ENCODE data around the gene SYNGR3. TPM values are rescaled to one million over a fixed set of nuclear protein-coding genes. Genes with fewer than 3 reads are reported as not detected.

Gene SYNGR3
- polyA plus RNA-seq, 1 donor (not counting 4 experiments of a cell fraction or from before 2014, with no cell fraction given) = 0.30 TPM

DNA sequence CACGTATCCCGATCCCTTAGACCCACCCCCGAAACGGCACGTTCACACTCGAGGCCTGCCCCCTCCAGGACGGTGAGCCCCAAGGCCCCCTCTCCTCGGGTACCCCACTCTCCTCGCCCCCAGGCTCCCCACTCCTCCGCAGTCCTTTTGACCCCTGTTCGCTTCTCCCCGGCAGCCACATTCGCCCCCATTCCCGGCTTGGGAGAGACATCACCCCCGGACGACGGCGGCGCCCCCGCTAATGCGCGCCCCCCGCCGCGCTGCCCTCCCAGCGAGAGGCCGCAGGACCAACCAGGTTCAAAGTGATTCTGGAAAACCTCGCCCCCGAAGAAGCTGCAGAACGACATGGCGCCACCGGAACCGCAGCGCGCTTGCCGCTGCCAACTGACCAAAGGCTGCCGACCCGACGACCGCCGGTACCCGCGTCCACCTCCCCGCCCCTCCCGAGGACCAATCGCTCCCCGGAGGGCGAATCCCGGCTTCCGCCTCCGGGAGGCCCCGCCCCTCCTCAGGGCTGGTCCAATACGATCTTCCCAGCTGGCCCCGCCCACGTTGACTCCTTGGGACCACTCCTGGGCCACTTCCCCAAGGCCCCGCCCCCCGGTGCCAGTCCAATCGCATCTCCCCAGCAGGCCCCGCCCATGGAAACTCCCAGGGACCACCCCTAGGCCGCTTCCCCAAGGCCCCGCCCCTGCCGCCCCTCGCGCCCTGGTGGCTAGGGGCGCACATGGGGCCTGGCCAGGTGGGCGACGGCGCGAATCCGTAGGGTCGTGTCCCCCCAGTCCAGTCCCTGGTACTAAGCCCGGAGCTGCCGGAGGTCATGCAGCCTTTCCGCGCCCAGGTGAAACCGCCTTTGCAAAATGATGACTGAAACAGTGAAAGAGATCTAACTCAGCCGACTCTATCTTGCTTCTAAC is 46.7 kb upstream of the SYNGR3 start, which contains the start of gene MSRB1:
Gene MSRB1 (minus strand): TSS at position 390 of the 917 bp plus-strand sequence. CDS start 43 bp downstream, at position 347.
- H3K4me3 ChIP-seq (ENCODE audit: control insufficient read depth in 2 of 3, extremely low read depth in 1 of 3, insufficient read depth in 2 of 3, low read depth in 1 of 3, low read length in 3 of 3) = peak within 1 kb of the TSS; percentile 72 to 93 (median 80)
- TF ChIP-seq EZH2 (IDR thresholded peaks at IDR 0.05; ENCODE audit: low read length) = no peak
- TF ChIP-seq CTCF (optimal IDR thresholded peaks at IDR 0.05 in 1 of 3, IDR thresholded peaks at IDR 0.05 in 1 of 3, conservative IDR thresholded peaks at IDR 0.05 in 1 of 3; ENCODE audit: extremely low read depth in 1 of 3, insufficient read depth in 2 of 3, low read length in 3 of 3) = no peak
- peak within 1 kb of the TSS; percentile 69 for H3K9ac ChIP-seq (ENCODE audit: control insufficient read depth, extremely low read depth, insufficient read depth, low read length)
- peak within 1 kb of the TSS; percentile 85 for H2AFZ ChIP-seq (ENCODE audit: control insufficient read depth, low read length)
- no peaks in the 10 kb centered on the region for H3K9me1 ChIP-seq (ENCODE audit: control insufficient read depth, extremely low read depth, insufficient read depth, low read length)
- peak within 1 kb of the TSS; percentile 88 for H3K4me2 ChIP-seq (ENCODE audit: control insufficient read depth, extremely low read depth, insufficient read depth, low read depth, low read length)
- FAIRE-seq (peak; percentile 26), DNase-seq (ENCODE audit: low read depth, low spot score) (no peak)
- no peaks in the 10 kb centered on the region for H3K27me3 ChIP-seq (ENCODE audit: control insufficient read depth, extremely low read depth, insufficient read depth, low read length)
- H3K9me3 ChIP-seq (ENCODE audit: control insufficient read depth, low read depth, low read length) = no peaks in the 10 kb centered on the region
- H3K36me3 ChIP-seq (ENCODE audit: control insufficient read depth in 2 of 2, extremely low read depth in 1 of 2, insufficient read depth in 2 of 2, low read length in 2 of 2) = peaks cover 0 to 4% of the 10 kb centered on the region in 2 experiments
- H3K4me1 ChIP-seq (ENCODE audit: control insufficient read depth, extremely low read depth, insufficient read depth, low read length) = peaks cover 20% of the 10 kb centered on the region
- H3K79me2 ChIP-seq (ENCODE audit: control insufficient read depth, insufficient read depth, low read length) = no peaks in the 10 kb centered on the region
- peak within 1 kb of the TSS; percentile 63 for H3K27ac ChIP-seq (ENCODE audit: control insufficient read depth, insufficient read depth, low read length)
- H4K20me1 ChIP-seq (ENCODE audit: control insufficient read depth, extremely low read depth, insufficient read depth, low read length) = no peaks in the 10 kb centered on the region
- dilution Hi-C loops (cut with MboI; ENCODE audit: extremely low pct_ligation_motif_present, low sequenced_read_pairs) = no loop called here

DNA sequence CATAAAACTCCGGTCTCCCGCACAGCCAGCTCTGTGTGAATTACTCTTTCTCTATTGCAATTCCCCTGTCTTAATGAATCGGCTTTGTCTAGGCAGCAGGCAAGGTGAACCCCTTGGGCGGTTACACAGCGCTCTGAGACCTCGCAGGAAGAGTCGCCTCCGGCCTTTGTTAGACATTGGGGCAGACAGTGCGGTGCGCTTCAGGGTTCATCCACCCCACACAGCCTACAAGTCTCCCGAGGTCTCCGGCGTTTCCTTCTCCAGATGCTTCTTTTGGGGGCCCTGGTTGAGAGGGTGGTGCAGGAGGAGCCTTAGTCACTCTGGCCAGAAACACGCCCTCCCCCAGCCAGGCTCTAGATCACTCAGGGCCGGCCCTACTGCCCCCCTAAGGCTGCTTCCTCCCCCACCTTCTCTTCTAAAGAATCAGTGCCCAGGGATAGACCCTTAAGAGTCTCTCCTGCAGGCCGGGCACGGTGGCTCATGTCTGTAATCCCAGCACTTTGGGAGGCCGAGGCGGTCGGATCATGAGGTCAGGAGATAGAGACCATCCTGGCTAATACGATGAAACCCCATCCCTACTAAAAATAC is 45.1 kb upstream of the SYNGR3 start:
- Histone ChIP-seq H3K79me2 (ENCODE audit: control insufficient read depth, insufficient read depth, low read length) (no peaks in the 10 kb centered on the region), H3K27ac (ENCODE audit: control insufficient read depth, insufficient read depth, low read length) (no peak overlapping the region), H3K9ac (ENCODE audit: control insufficient read depth, extremely low read depth, insufficient read depth, low read length) (no peak overlapping the region), H4K20me1 (ENCODE audit: control insufficient read depth, extremely low read depth, insufficient read depth, low read length) (no peaks in the 10 kb centered on the region), H3K9me3 (ENCODE audit: control insufficient read depth, low read depth, low read length) (no peaks in the 10 kb centered on the region), H3K4me1 (ENCODE audit: control insufficient read depth, extremely low read depth, insufficient read depth, low read length) (peaks cover 20% of the 10 kb centered on the region), H3K4me2 (ENCODE audit: control insufficient read depth, extremely low read depth, insufficient read depth, low read depth, low read length) (no peak overlapping the region), H3K27me3 (ENCODE audit: control insufficient read depth, extremely low read depth, insufficient read depth, low read length) (no peaks in the 10 kb centered on the region), H2AFZ (ENCODE audit: control insufficient read depth, low read length) (no peak overlapping the region), H3K9me1 (ENCODE audit: control insufficient read depth, extremely low read depth, insufficient read depth, low read length) (no peaks in the 10 kb centered on the region), H3K36me3 (ENCODE audit: control insufficient read depth in 2 of 2, extremely low read depth in 1 of 2, insufficient read depth in 2 of 2, low read length in 2 of 2) (no peaks in the 10 kb centered on the region), H3K4me3 (ENCODE audit: control insufficient read depth in 2 of 3, extremely low read depth in 1 of 3, insufficient read depth in 2 of 3, low read depth in 1 of 3, low read length in 3 of 3) (no peak overlapping the region)
- dilution Hi-C loops (cut with MboI; ENCODE audit: extremely low pct_ligation_motif_present, low sequenced_read_pairs) = no loop called here
- FAIRE-seq = no peak
- no peak for DNase-seq (ENCODE audit: low read depth, low spot score)
- TF ChIP-seq CTCF (optimal IDR thresholded peaks at IDR 0.05 in 1 of 3, IDR thresholded peaks at IDR 0.05 in 1 of 3, conservative IDR thresholded peaks at IDR 0.05 in 1 of 3; ENCODE audit: extremely low read depth in 1 of 3, insufficient read depth in 2 of 3, low read length in 3 of 3) (no peak), EZH2 (IDR thresholded peaks at IDR 0.05; ENCODE audit: low read length) (no peak)
